Uterus (tissue), 4 donors: ENCODE data around the gene FAM199X. TPM values are rescaled to one million over a fixed set of nuclear protein-coding genes. Genes with fewer than 3 reads are reported as not detected.

Source experiments
- total RNA-seq, 4 donors: library from RNA; depleted of rRNA in 3 of 4; stranded (reverse); fragments of >200 nt in 3 of 4; gene quantifications; one replicate each; pipeline versions ENCODE4 v1.1.0 to v1.2.4, GENCODE V29; 2014 to 2023
- donor health status: DM: yes; HTN: yes; CAD: no.

FAM199X gene
- total RNA-seq, 4 donors from 2014 or later, result 6.9 to 44.3 (median 18.0) TPM

Other genes starting within 250 kb of the FAM199X start
- gene TMSB15B, start 203.8 kb upstream of the FAM199X start, total RNA-seq, result 10 to 100 TPM in 2 of 4 donors, 1 to 10 TPM in 2; 1.3 to 15.3 (median 9.4) TPM
- not detected for gene H2BW1, start 152.7 kb upstream of the FAM199X start, total RNA-seq
- not detected for gene H2BW2, start 126.5 kb upstream of the FAM199X start, total RNA-seq
- 10 to 100 TPM in 3 of 4 donors, under 1 TPM in 1; 0.59 to 20.3 (median 11.2) TPM for gene TMSB15C, start 90.2 kb upstream of the FAM199X start, total RNA-seq
- 1 to 10 TPM in 2 of 4 donors, not detected in 2; 3.7 to 7.2 TPM for gene ZCCHC18, start 53.9 kb upstream of the FAM199X start, total RNA-seq
- 10 to 100 TPM in 3 of 4 donors, not detected in 1; 10.2 to 22.4 (median 19.2) TPM for gene SLC25A53, start 9.4 kb upstream of the FAM199X start, total RNA-seq
- gene ESX1, start 88.5 kb downstream of the FAM199X start, total RNA-seq, result under 1 TPM in 1 of 4 donors, not detected in 3; 0.21 TPM